Measurements from ENCODE around the gene UBQLN1.
"Not testable (repeated sequence)": the region's sequence is repeated elsewhere in the genome, so short reads cannot be mapped to it uniquely, and the experiment has no call there.

UBQLN1 gene

GRCh38 chr9:83707768-83708514 is at the start of gene UBQLN1:
UBQLN1 (minus strand) TSS chr9:83707958; CDS start chr9:83707679, 279 bp downstream.
- peak; percentile 89 for DNase-seq (ENCODE audit: low read depth)

- no peak for DNase-seq (ENCODE audit: low read depth)
Measured at GRCh38 chr9:83754383-83754977, 46.7 kb upstream of the UBQLN1 start.

GRCh38 chr9:83749706-83750105 is 41.9 kb upstream of the UBQLN1 start:
- DNase-seq (ENCODE audit: low read depth): no peak

- no peak for DNase-seq (ENCODE audit: low read depth)
Measured at GRCh38 chr9:83744206-83744605, 36.4 kb upstream of the UBQLN1 start.

- DNase-seq (ENCODE audit: low read depth): no peak
Measured at GRCh38 chr9:83733739-83734138, 26.0 kb upstream of the UBQLN1 start.

GRCh38 chr9:83728591-83729368 is 21.0 kb upstream of the UBQLN1 start:
- not testable (repeated sequence) for DNase-seq (ENCODE audit: low read depth)

- DNase-seq (ENCODE audit: low read depth): no peak
Measured at GRCh38 chr9:83724436-83724835, 16.7 kb upstream of the UBQLN1 start.

GRCh38 chr9:83722726-83723495 is 15.2 kb upstream of the UBQLN1 start:
- no peak for DNase-seq (ENCODE audit: low read depth)

GRCh38 chr9:83721509-83721908 is 13.8 kb upstream of the UBQLN1 start:
- DNase-seq (ENCODE audit: low read depth): no peak

- DNase-seq (ENCODE audit: low read depth): no peak
Measured at GRCh38 chr9:83715794-83716193, 8.0 kb upstream of the UBQLN1 start.

GRCh38 chr9:83715221-83715620 is 7.5 kb upstream of the UBQLN1 start:
- DNase-seq (ENCODE audit: low read depth): no peak

GRCh38 chr9:83714329-83714728 is 6.6 kb upstream of the UBQLN1 start:
- peak; percentile 5 for DNase-seq (ENCODE audit: low read depth)

- peak; percentile 59 for DNase-seq (ENCODE audit: low read depth)
Measured at GRCh38 chr9:83708515-83709158, 879 bp upstream of the UBQLN1 start.

GRCh38 chr9:83707518-83707767 is 315 bp downstream of the UBQLN1 start:
- DNase-seq (ENCODE audit: low read depth): peak; percentile 85

GRCh38 chr9:83706676-83707517 is 861 bp downstream of the UBQLN1 start:
- peak; percentile 42 for DNase-seq (ENCODE audit: low read depth)

- DNase-seq (ENCODE audit: low read depth): not testable (repeated sequence)
Measured at GRCh38 chr9:83705219-83705651, 2.5 kb downstream of the UBQLN1 start.

- DNase-seq (ENCODE audit: low read depth): peak; percentile 92
Measured at GRCh38 chr9:83701769-83702168, 6.0 kb downstream of the UBQLN1 start.

GRCh38 chr9:83701286-83701685 is 6.5 kb downstream of the UBQLN1 start:
- no peak for DNase-seq (ENCODE audit: low read depth)

- no peak for DNase-seq (ENCODE audit: low read depth)
Measured at GRCh38 chr9:83699615-83700014, 8.1 kb downstream of the UBQLN1 start.

GRCh38 chr9:83698976-83699585 is 8.7 kb downstream of the UBQLN1 start:
- no peak for DNase-seq (ENCODE audit: low read depth)

- no peak for DNase-seq (ENCODE audit: low read depth)
Measured at GRCh38 chr9:83691492-83691891, 16.3 kb downstream of the UBQLN1 start.
